Effector CD8-positive, alpha-beta T cell (primary cell): ENCODE results near the gene RABEP2.
"Not testable (repeated sequence)": the region's sequence is repeated elsewhere in the genome, so short reads cannot be mapped to it uniquely, and the experiment has no call there.

Experiments
- DNase-seq: peaks from one replicate; lab custom pipeline; 2025; lab: John Stamatoyannopoulos, UW

The RABEP2 gene

DNA sequence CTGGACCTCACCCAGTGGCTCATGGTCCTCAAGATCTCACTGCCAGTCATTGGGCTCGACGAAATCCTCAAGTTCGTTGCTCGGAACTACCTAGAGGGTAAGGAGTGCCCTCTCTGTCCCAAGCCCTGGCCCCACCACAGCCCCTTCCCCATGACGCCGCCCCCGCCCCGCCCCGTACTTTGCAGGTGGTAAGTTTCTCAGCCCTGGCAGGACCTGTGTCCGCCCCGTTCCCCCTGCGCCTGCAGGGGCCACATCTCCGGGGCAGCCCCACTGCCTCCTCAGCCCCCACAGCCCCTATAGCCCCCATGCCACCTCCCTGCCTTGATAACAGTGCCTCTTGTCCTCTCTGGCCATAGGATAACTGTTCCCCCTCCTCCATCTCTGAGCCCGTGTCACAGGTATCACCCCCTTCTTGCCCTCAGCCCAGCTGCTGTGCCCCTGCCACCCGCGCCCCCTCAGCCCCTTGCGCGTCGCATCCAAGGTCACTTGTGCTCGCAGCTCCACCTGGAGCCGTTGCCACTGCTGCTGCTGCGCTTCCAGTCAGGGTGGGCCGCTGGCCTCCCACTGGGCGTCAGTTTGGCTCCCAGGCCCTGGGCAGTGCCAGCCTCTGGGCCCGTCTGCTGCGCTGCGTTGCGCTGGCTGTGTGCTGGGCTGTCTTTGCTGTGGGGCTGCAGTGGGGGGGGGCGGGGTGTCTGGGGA is 21.5 kb downstream of the RABEP2 start:
- no peak for DNase-seq

GRCh38 chr16:28902909-28903308 is 22.1 kb downstream of the RABEP2 start:
- no peak for DNase-seq

DNA sequence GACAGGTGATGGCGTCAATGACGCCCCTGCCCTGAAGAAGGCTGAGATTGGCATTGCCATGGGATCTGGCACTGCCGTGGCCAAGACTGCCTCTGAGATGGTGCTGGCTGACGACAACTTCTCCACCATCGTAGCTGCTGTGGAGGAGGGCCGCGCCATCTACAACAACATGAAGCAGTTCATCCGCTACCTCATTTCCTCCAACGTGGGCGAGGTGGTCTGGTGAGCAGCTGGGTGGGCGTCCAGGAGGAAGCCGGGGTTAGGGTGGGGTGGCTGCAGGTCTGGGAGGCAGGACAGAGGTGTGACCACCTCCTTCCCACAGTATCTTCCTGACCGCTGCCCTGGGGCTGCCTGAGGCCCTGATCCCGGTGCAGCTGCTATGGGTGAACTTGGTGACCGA is 23.2 kb downstream of the RABEP2 start:
- DNase-seq, result no peak

- DNase-seq, result no peak
Measured at GRCh38 chr16:28900601-28901000, 24.4 kb downstream of the RABEP2 start.

GRCh38 chr16:28899882-28900590 is 25.0 kb downstream of the RABEP2 start:
- DNase-seq, result no peak

DNA sequence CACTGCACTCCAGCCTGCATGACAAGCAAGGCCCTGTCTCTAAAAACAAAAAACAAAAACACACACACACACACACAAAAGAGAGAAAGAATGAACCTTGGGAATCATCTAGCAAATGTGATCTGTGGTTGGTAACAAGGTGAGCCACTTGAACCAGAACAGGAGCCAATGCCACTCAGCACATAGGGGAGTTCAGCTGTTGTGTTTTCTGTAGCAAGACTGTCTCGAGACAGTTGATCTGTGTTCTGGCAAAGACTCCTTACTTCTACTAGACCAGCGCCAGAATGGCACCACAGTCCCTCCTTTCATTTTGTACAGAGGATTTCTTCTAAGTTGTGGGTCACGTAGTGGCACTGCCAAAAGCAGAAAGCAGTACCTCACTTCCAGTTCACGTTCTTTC is 26.1 kb downstream of the RABEP2 start:
- no peak for DNase-seq

- no peak for DNase-seq
Measured at GRCh38 chr16:28898266-28898665, 26.8 kb downstream of the RABEP2 start.

GRCh38 chr16:28897826-28898225 is 27.2 kb downstream of the RABEP2 start:
- DNase-seq, result no peak

GRCh38 chr16:28895609-28896008 is 29.4 kb downstream of the RABEP2 start:
- no peak for DNase-seq

DNA sequence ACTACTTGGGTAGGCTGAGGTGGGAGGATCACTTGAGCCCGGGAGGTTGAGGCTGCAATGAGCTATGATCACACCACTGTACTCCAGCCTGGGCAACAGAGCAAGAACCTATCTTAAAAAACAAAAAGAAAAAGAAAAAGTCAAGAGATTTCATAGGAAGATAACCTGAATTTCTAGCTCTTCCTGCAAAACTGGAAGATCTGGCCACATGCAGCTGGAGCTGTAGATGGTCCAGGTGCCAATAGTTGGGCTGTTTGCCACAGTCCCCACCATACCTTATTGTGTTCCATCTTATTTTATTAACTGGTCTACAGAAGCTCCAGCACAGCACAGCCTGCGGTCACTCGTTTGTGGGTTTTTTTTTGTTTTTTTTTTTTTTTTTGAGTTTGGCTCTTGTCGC is 31.7 kb downstream of the RABEP2 start:
- DNase-seq, result no peak

- no peak for DNase-seq
Measured at GRCh38 chr16:28891964-28892890, 32.8 kb downstream of the RABEP2 start.

DNA sequence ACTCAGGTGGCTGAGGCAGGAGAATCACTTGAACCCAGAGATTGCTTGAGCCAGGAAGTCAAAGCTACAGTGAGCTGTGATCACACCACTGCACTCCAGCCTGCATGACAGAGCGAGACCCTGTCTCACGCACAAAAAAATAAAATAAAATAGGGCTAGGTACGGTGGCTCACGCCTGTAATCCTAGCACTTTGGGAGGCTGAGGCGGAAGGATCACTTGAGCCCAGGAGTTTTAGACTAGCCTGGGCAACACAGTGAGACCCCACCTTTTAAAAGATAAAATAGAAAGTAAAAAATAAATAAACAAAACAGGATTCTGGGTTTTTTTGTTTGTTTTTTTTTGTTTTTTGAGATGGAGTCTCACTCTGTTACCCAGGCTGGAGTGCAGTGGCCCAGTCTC is 34.7 kb downstream of the RABEP2 start:
- DNase-seq, result not testable (repeated sequence)

DNA sequence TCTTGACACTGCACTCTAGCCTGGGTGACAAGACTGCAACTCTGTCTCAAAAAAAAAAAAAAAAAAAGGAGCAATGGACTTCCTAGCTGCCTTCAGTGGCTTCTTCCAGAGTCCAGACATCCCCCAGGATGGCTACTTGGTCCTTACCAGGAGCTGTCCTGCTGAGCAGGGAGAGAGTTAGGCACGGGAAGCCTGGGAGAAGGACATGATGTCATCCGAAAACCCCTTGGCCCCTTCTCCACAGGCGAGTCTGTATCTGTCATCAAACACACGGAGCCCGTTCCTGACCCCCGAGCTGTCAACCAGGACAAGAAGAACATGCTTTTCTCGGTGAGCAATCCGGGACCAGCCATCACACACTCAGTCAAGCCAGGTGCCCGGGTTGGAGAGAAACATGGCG is 38.1 kb downstream of the RABEP2 start:
- no peak for DNase-seq

DNA sequence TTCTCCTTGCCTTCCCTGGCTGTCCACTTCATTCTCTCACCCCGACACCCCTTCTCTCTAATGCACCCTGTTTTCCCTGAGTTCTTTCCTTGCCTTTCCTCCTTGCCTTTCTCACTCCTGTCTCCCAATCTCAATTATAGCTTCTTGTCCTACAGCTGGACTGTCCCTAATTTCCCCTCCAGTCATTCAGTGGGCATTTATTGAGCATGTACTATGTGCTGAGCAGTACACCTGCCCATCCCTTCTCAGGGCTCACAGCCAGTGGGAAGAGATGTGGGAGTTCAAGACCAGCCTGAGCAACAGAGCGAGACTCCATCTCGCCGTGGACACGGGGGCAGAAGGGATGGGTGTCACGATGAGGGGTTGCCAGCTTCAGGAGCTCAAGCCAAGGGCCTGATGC is 41.0 kb downstream of the RABEP2 start:
- no peak for DNase-seq

GRCh38 chr16:28883221-28883996 is 41.6 kb downstream of the RABEP2 start:
- no peak for DNase-seq

DNA sequence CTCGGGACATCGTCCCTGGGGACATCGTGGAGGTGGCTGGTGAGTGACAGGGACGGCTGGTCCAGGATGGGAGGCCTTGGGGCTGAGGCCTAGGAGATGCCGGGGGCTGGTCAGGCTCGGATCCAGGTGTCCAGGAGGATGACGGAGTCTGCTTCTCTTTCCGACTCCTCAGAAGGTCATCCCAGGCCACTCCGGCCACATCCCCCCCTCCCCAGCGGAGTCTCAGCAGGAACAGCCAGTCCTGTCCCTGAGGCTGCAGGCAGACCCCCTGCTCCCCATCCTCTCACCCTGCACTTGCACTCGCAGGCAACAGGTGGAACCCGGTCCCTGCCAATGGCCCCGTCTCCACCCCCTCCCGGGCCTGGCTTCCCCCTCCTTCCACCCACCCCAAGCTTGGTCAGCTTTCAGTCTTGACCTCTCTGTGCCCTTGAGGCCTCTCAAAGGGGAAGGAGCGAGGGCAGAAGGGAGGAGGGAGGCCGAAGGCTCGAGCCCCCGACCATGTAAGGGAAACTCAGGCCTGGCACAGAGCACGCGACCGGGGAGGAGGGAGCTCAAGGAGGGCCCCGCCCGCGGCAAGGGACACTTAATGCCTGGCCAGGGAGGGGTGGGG is 42.4 kb downstream of the RABEP2 start:
- no peak for DNase-seq

DNA sequence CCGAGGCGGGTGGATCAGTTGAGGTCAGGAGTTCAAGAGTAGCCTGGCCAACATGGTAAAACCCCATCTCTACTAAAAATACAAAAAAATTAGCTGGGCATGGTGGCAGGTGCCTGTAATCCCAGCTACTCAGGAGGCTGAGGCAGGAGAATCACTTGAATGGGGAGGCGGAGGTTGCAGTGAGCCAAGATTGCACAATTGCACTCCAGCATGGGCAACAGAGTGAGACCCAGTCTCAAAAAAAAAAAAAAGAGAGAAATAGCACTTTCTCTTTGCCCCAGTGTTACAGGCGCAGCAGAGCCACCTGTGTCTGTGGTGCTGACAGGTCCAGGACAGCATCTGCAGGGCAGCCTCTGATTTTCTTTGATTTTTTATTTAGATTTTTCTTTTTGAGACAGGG is 43.5 kb downstream of the RABEP2 start:
- not testable (repeated sequence) for DNase-seq

GRCh38 chr16:28880955-28881354 is 44.1 kb downstream of the RABEP2 start:
- no peak for DNase-seq

DNA sequence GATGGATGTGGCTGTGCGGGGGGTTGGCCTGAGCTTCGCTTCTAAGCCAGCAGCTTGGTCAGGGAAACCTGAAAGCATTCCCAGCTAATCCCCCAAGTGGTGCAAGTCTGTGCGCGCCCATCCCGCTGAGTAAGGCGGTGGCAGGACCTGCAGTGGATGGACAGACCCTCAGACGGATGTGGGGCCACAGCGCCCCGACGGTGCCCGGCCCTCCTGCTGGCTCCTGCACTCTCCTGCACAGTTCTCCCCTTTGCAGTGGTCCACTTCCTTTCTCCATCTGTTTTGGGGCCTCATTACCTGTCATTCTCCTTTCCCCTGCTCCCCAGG is 44.5 kb downstream of the RABEP2 start:
- no peak for DNase-seq

DNA sequence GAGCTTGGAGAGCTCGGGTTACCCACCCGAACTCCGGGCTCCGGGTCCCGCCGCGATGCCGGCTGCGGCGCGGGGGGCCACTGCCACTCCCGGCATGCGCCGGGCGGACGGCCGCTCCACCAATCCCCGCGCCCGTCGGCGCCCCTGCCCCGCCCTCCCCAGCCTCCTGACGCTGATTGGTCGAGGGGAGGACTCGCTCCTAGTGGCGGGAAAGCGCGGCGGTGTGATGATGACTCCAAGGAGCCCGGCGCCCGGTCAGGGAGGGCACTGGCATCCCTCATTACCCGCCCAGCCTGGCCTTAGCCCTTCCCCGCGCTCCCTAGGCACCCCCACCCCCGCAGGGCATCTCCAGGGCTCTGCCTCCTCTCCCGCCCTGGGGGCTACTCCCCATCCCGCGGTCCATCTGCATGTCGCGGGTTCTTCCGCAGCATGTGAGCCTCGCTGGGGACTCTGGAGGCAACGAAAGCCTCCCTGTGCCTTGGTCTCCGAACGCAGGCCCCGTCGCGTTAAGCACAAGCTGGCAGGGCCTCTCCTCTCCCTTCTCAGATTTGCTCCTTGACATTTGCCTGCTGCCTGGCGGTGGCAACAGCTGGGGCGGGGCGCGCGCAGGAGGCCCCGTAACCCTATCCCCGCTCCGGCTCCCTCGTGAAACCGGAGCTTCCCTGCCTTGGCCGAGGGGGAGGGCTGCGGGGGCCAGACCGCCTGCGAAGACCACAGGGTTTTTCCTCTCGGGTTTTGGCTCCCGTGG is 45.0 kb downstream of the RABEP2 start:
- peak; percentile 85 for DNase-seq
